Gastroesophageal sphincter (tissue), 3 donors: ENCODE measurements around the gene SPINK6.

Source experiments
- CTCF ChIP-seq, 4 experiments: fragments of 200-600 bp in 2 of 4; fragments of 450-650 bp in 2 of 4; sonication (generic) in 1 of 4; IDR thresholded peaks; one replicate each; pipeline ENCODE4 v1.5.1; 2017 to 2019; ENCODE audit warnings: antibody characterized with exemption in 4 of 4, mild to moderate bottlenecking in 2 of 4, moderate library complexity in 2 of 4
- POLR2A ChIP-seq, 2 donors: fragments of 450-650 bp; IDR thresholded peaks; one replicate each; pipeline ENCODE4 v1.6.1; 2017; ENCODE audit warnings: antibody characterized with exemption in 2 of 2, mild to moderate bottlenecking in 2 of 2, moderate library complexity in 1 of 2
- POLR2AphosphoS5 ChIP-seq: sonication (generic); formaldehyde crosslinking; IDR thresholded peaks from one replicate; pipeline ENCODE4 v1.6.1; 2017; ENCODE audit warnings: antibody characterized with exemption

DNA sequence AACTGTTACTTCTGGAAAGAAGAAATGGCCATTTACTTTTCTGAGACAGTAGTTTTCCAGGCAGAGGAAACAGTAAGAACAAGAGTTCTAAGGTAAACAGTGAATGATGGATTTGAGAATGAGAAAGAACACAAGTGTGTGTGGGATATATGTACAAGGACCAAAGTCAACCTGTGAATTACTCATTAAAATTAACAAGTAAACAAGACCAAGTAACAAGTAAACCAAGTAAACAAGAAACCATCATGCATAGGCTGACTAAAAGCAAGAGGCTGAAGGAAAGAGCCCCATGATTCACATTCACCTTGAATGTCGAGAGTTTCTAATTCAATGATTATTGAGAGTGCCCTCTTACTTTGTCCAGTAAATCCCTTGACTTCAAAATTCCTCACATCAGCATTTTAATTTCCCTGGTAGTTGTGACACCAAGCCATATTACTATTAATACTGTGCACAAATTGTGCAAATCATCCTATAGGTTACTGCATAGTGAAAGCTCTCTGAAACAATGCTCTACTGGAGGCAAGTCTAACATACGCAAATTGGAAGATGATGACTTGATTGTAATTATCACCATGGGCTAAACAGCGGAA is 25.6 kb downstream of the SPINK6 start:
- no peak for TF ChIP-seq CTCF (IDR thresholded peaks at IDR 0.05)
- TF ChIP-seq POLR2AphosphoS5: no peak
- no peak for TF ChIP-seq POLR2A (IDR thresholded peaks at IDR 0.05)
